PC-3 (cell line): ENCODE results near the gene ADRB2. TPM values are rescaled to one million over a fixed set of nuclear protein-coding genes. Genes with fewer than 3 reads are reported as not detected.
A peak's percentile ranks its signal among the peaks of the same experiment; 100 is the strongest.

Experiments used
- ATAC-seq: fragments of 200-7000 bp; cut with Tn5 transposase; 2 replicates; pipeline ENCODE4 v1.9.1; 2020; ENCODE audit warnings: mild to moderate bottlenecking, moderate library complexity
- Bru-seq: library from RNA; stranded (reverse); fragments of 400-500 nt; gene quantifications from one replicate; lab custom pipeline; 2021; lab: Mats Ljungman, UMichigan
- BruChase-seq, 2 experiments: library from RNA; stranded (reverse); fragments of 400-500 nt; gene quantifications; one replicate each; lab custom pipeline; 2021; lab: Mats Ljungman, UMichigan
- BruUV-seq: library from RNA; stranded (reverse); fragments of 400-500 nt; replicated peaks from 2 replicates; lab custom pipeline; 2021; lab: Mats Ljungman, UMichigan
- CTCF ChIA-PET: fragments of 300-600 bp; sonication (Branson Sonifier 250); formaldehyde crosslinking; loops from one replicate; lab custom pipeline; 2022; ENCODE audit warnings: antibody characterized with exemption; lab: Charles Lee
- POLR2A ChIA-PET: fragments of 300-600 bp; sonication (Branson Sonifier 250); formaldehyde crosslinking; loops from one replicate; lab custom pipeline; 2022; ENCODE audit warnings: antibody characterized with exemption; ENCODE audit not compliant: unreplicated experiment; lab: Charles Lee
- DNase-seq: peaks from one replicate; pipeline ENCODE4 v3.0.0-alpha.2; 2015
- H2AFZ ChIP-seq: fragments of 300-600 bp; sonication (generic); 2 replicates; pipeline ENCODE4 v1.6.0; 2016; ENCODE audit warnings: antibody characterized with exemption, low read length
- H3F3A ChIP-seq: fragments of 300-600 bp; sonication (generic); one replicate; pipeline ENCODE4 v1.6.0; 2017; ENCODE audit warnings: antibody characterized with exemption, low read length, control low read depth, mild to moderate bottlenecking; ENCODE audit not compliant: unreplicated experiment
- H3K27ac ChIP-seq: fragments of 300-600 bp; sonication (generic); 2 replicates; pipeline ENCODE4 v1.5.1; 2016; ENCODE audit warnings: mild to moderate bottlenecking, low read length
- H3K27me3 ChIP-seq: fragments of 300-600 bp; sonication (generic); 2 replicates; pipeline ENCODE4 v1.6.1; 2016; ENCODE audit warnings: low read length, mixed read lengths
- H3K36me3 ChIP-seq: fragments of 300-600 bp; sonication (generic); 2 replicates; pipeline ENCODE4 v1.6.1; 2016; ENCODE audit warnings: low read depth, mixed run types, low read length, mixed read lengths
- H3K4me1 ChIP-seq: fragments of 300-600 bp; sonication (generic); 2 replicates; pipeline ENCODE4 v1.5.1; 2016; ENCODE audit warnings: low read length; ENCODE audit not compliant: insufficient read depth
- H3K4me2 ChIP-seq: fragments of 300-600 bp; sonication (generic); 2 replicates; pipeline ENCODE4 v1.6.0; 2016; ENCODE audit warnings: low read length
- H3K4me3 ChIP-seq: fragments of 300-600 bp; sonication (generic); 2 replicates; pipeline ENCODE4 v1.5.1; 2016; ENCODE audit warnings: mild to moderate bottlenecking, low read length, mixed read lengths
- H3K79me2 ChIP-seq: fragments of 300-600 bp; sonication (generic); 2 replicates; pipeline ENCODE4 v1.6.1; 2017; ENCODE audit warnings: low read length, mixed read lengths
- H3K9ac ChIP-seq: fragments of 300-600 bp; sonication (generic); 2 replicates; pipeline ENCODE4 v1.6.0; 2016; ENCODE audit warnings: mild to moderate bottlenecking, low read length
- H3K9me2 ChIP-seq: fragments of 300-600 bp; sonication (generic); replicated peaks from 2 replicates; pipeline ENCODE4 v1.6.1; 2016; ENCODE audit warnings: mixed run types, low read length, mixed read lengths
- H3K9me3 ChIP-seq: fragments of 300-600 bp; sonication (generic); 2 replicates; pipeline ENCODE4 v1.6.1; 2016; ENCODE audit warnings: low read length, mixed read lengths
- H4K20me1 ChIP-seq: fragments of 300-600 bp; sonication (generic); 2 replicates; pipeline ENCODE4 v1.6.1; 2016; ENCODE audit warnings: low read length, mixed read lengths
- CTCF ChIP-seq: fragments of 300-600 bp; sonication (generic); conservative IDR thresholded peaks from 2 replicates; pipeline ENCODE4 v1.5.1; 2017; ENCODE audit warnings: antibody characterized with exemption, low read depth, mild to moderate bottlenecking, low read length
- EZH2 ChIP-seq: fragments of 300-600 bp; sonication (generic); IDR thresholded peaks from one replicate; pipeline ENCODE4 v1.6.1; 2017; ENCODE audit warnings: antibody characterized with exemption, mild to moderate bottlenecking, low read length; ENCODE audit not compliant: unreplicated experiment
- EZH2phosphoT487 ChIP-seq: fragments of 300-600 bp; sonication (generic); IDR thresholded peaks from 2 replicates; pipeline ENCODE4 v1.6.1; 2018; ENCODE audit warnings: mild to moderate bottlenecking, antibody characterized with exemption, low read length, borderline replicate concordance
- intact Hi-C: fragments of 100-400 bp; cut with micrococcal nuclease; formaldehyde crosslinking; loops from 2 replicates; pipeline ENCODE4 v1.9.0; 2023
- long read RNA-seq: library from polyadenylated mRNA; unstranded; transcript quantifications from one replicate; pipeline ENCODE4 v2.0.0, GENCODE V29; 2021; ENCODE audit not compliant: unreplicated experiment
- total RNA-seq: library from RNA; depleted of rRNA; stranded (reverse); fragments of >200 nt; gene quantifications from 2 replicates; pipeline ENCODE4 v1.2.3, GENCODE V29; 2014; rRNA removed

The ADRB2 gene
- total RNA-seq: 41.1 and 42.1 TPM in 2 replicates
- percentile 98 among the genes with signal in this experiment for Bru-seq, nascent RNA
- BruChase-seq, experiment 1, labeled RNA remaining after a 6-hour chase: percentile 79 among the genes with signal in this experiment
- BruChase-seq, experiment 2, labeled RNA remaining after a 2-hour chase: percentile 96 among the genes with signal in this experiment
- long read RNA-seq, transcript ADRB2-201 (1 exons, 3,443 nt): major isoform, 52 of 68 reads
- long read RNA-seq, partial matches to known transcripts: 0 of 68 reads
- long read RNA-seq, other reads (novel, unspliced or antisense): 16 of 68 reads

GRCh38 chr5:148826053-148826738, at the start of gene ADRB2:
TSS of gene ADRB2 (plus strand) at chr5:148826611. CDS start at chr5:148826832, 221 bp downstream.
- peak within 1 kb of the TSS; percentile 89 for H3K4me2 ChIP-seq
- no peak for TF ChIP-seq EZH2phosphoT487
- no peak for TF ChIP-seq EZH2
- TF ChIP-seq CTCF: no peak
- peaks cover 51% of the 10 kb centered on the region for H3K4me1 ChIP-seq
- H3K9ac ChIP-seq: peak within 1 kb of the TSS; percentile 53
- H3K27ac ChIP-seq: peak within 1 kb of the TSS; percentile 69
- no TSS peak for BruUV-seq
- H3K79me2 ChIP-seq: peaks cover 47% of the 10 kb centered on the region
- ChIA-PET POLR2A (interaction anchor here (0.5 to 1.3 kb wide), 22 partner anchors 16 to 439 kb away, joined by 3 to 21 read pairs (median 4); no protein-coding TSS in a partner anchor), CTCF (interaction anchor here (0.6 to 2.3 kb wide), 10 partner anchors 18 to 489 kb away, joined by 3 to 20 read pairs (median 6); no protein-coding TSS in a partner anchor)
- H3K9me2 ChIP-seq: no peaks in the 10 kb centered on the region
- H3K36me3 ChIP-seq: no peaks in the 10 kb centered on the region
- no peaks in the 10 kb centered on the region for H3F3A ChIP-seq
- peak within 1 kb of the TSS; percentile 73 for H3K4me3 ChIP-seq
- ATAC-seq: peak; percentile 83
- no peaks in the 10 kb centered on the region for H3K9me3 ChIP-seq
- DNase-seq: peak; percentile 100
- H3K27me3 ChIP-seq: no peaks in the 10 kb centered on the region
- H2AFZ ChIP-seq: peak within 1 kb of the TSS; percentile 83
- intact Hi-C loops: loop anchor here (1.0 to 5.0 kb wide), 10 partner anchors 49 to 441 kb away; no protein-coding TSS in a partner anchor
- peaks cover 46% of the 10 kb centered on the region for H4K20me1 ChIP-seq

- TF ChIP-seq EZH2phosphoT487: no peak
- peak overlapping the region; percentile 3; the same call in 1 of the 2 replicates for H2AFZ ChIP-seq
- ATAC-seq: peak; percentile 100
Measured at GRCh38 chr5:148776780-148777179, 49.6 kb upstream of the ADRB2 start.

DNA sequence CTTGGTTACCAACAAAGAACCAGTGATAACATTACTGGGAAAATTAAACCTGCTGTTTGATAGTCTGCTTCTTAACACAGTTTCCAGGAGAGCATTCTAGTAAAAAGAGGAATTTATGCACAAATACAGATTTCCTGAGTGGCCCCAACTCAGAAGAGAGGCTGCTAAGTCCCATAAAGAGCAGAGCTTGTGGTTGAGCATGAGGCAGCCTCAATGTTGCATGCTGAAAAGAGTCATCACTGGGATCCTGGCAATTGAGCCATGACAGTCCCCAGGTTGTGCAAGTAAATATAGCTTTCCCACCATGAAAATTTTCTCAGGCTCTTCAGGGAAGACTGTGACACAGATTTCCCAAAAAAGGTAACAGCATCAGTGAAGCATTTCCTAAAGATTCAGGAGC, 47.5 kb upstream of the ADRB2 start:
- H3K36me3 ChIP-seq: no peaks in the 10 kb centered on the region
- no peak overlapping the region for H3K27ac ChIP-seq
- no peak for DNase-seq
- H3K27me3 ChIP-seq: no peaks in the 10 kb centered on the region
- H2AFZ ChIP-seq: no peak overlapping the region
- TF ChIP-seq CTCF (no peak), EZH2 (no peak), EZH2phosphoT487 (no peak)
- no peaks in the 10 kb centered on the region for H4K20me1 ChIP-seq
- ChIA-PET CTCF (interaction anchor here (0.6 kb wide), 1 partner anchor 153 kb away, joined by 3 read pairs; no protein-coding TSS in a partner anchor), POLR2A (interaction anchor here (0.6 kb wide), 1 partner anchor 9 kb away, joined by 8 read pairs; no protein-coding TSS in a partner anchor)
- intact Hi-C loops: no loop called here
- H3K9me2 ChIP-seq: no peaks in the 10 kb centered on the region; the same call in 1 of the 2 replicates
- no TSS peak for BruUV-seq
- no peaks in the 10 kb centered on the region for H3K9me3 ChIP-seq
- ATAC-seq: no peak
- no peaks in the 10 kb centered on the region for H3K79me2 ChIP-seq
- H3K4me2 ChIP-seq: no peak overlapping the region
- no peak overlapping the region for H3K9ac ChIP-seq
- H3K4me3 ChIP-seq: no peak overlapping the region
- no peaks in the 10 kb centered on the region for H3F3A ChIP-seq
- H3K4me1 ChIP-seq: peaks cover 27% of the 10 kb centered on the region

More at GRCh38 chr5:148776780-148777179, 49.6 kb upstream of the ADRB2 start:
- POLR2A ChIA-PET: interaction anchor here (0.6 kb wide), 3 partner anchors 14 to 207 kb away, joined by 3 read pairs; no protein-coding TSS in a partner anchor
- Histone ChIP-seq H4K20me1 (no peaks in the 10 kb centered on the region), H3K4me2 (peak overlapping the region; percentile 34), H3K9me3 (no peaks in the 10 kb centered on the region), H3K9ac (no peak overlapping the region; the same call in 1 of the 2 replicates), H3K4me3 (no peak overlapping the region), H3K9me2 (no peaks in the 10 kb centered on the region; the same call in 1 of the 2 replicates), H3K36me3 (no peaks in the 10 kb centered on the region), H3K4me1 (peaks cover 27% of the 10 kb centered on the region), H3F3A (no peaks in the 10 kb centered on the region), H3K27ac (peak overlapping the region; percentile 67), H3K79me2 (no peaks in the 10 kb centered on the region), H3K27me3 (no peaks in the 10 kb centered on the region)
- peak; percentile 99 for DNase-seq
- CTCF ChIA-PET: interaction anchor here (1.2 to 1.5 kb wide), 3 partner anchors 35 to 338 kb away, joined by 4 to 9 read pairs (median 5); no protein-coding TSS in a partner anchor
- no TSS peak for BruUV-seq
- intact Hi-C loops: loop anchor here (1.0 to 2.0 kb wide), 3 partner anchors 9 to 50 kb away; partner anchors contain the start of gene ADRB2
